ENCODE results near the gene CHAF1B.

The CHAF1B gene

DNA sequence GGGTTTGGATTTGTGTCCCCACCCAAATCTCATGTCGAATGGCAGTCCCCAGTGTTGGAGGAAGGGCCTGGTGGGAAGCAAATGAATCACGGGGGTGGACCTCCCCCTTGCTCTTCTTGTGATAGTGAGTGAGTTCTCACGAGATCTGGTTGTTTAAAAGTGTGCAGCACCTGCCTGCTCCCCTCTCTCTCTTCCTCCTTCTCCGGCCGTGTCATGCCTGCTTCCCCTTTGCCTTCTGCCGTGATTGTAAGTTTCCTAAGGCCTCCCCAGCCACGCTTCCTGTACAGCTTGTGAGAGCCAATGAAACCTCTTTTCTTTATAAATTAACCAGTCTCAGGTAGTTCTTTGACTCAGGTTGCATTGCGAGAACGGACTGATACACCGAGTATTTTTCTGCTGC lies 78.8 kb downstream of the CHAF1B start:
- no peak for DNase-seq (ENCODE audit: low spot score)

DNA sequence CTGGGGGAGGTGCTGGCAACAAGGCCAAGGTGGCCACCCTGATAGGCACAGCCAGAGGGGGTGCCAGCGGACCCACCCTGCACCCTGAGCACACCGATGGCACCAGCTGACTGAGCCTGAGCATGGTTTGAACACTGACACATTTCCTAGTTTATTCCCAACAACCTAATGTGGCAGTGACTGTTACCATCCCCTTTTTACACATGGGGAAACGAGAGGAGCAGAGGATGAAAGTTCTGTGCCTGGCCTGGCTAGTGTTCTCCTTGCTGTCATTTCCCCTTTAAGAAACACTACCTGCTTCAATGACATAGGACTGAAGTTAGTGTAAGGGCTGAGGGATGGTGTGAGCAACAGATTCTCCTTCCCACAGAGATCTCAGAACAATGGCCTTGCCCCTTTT lies 79.4 kb downstream of the CHAF1B start:
- no peak for DNase-seq (ENCODE audit: low spot score)

DNA sequence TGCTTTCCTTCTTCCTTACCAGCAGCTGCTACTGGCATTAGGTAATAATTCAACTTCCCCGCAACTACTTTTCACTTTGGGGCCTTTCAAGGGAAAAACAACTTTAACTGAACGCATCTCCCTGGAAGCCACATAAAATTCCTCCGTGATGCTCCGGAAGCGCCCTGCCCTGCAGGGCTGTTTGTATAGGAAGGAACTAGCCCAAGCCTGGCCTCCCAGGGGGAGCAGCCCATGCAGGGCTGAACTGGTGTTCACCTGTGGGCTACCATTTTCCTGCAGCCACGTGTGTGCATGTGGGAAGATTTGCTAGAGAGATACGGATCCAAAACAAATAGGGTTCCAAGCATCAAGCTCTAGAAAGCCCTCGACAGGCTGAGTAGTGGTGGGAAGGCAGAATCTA lies 80.3 kb downstream of the CHAF1B start:
- no peak for DNase-seq (ENCODE audit: low spot score)

DNA sequence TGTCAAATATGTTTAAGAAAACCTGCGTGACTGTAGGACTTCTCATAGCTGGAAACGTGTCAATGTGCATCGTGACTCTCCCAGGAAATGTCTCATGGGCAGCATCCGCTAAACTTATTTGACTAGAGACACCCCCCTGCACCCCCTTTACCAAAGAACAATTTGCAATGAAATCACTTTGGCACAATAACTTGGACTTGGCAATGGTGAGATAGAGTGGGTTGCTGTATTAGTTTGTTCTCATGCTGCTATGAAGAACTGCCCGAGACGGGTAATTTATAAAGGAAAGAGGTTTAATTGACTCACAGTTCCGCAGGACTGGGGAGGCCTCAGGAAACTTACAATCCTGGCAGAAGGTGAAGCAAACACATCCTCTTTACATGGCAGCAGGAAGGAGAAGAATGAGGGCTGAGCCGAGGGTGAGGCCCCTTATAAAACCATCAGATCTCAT lies 80.9 kb downstream of the CHAF1B start:
- no peak for DNase-seq (ENCODE audit: low spot score)

All from kidney capillary endothelial cell (primary cell).